Measurements from ENCODE around the gene KDM6A.
"Not testable (repeated sequence)": the region's sequence is repeated elsewhere in the genome, so short reads cannot be mapped to it uniquely, and the experiment has no call there.

- TF ChIP-seq CTCF (conservative IDR thresholded peaks at IDR 0.05 in 1 of 2, IDR thresholded peaks at IDR 0.05 in 1 of 2; ENCODE audit: extremely low read depth in 1 of 2, insufficient read depth in 1 of 2, low read depth in 1 of 2, low read length in 2 of 2); EZH2 (IDR thresholded peaks at IDR 0.05; ENCODE audit: borderline replicate concordance, low read length): not testable (repeated sequence)
These were observed 49.8 kb upstream of the KDM6A start for GRCh38 chrX:44823193-44823592.

Data from mammary epithelial cell (primary cell).